NCI-H2171 treated with DMSO at 0.1 percent for 48 hours (cell line): ENCODE results near the gene BROX.
A peak's percentile ranks its signal among the peaks of the same experiment; 100 is the strongest.
"Not testable (repeated sequence)": the region's sequence is repeated elsewhere in the genome, so short reads cannot be mapped to it uniquely, and the experiment has no call there.

Experiments used
- DNase-seq: peaks from one replicate; lab custom pipeline; 2025; lab: John Stamatoyannopoulos, UW

BROX gene

GRCh38 chr1:222732216-222733159 is 20.1 kb downstream of the BROX start:
- no peak for DNase-seq

- no peak for DNase-seq
These were observed 22.4 kb downstream of the BROX start for GRCh38 chr1:222734740-222735139.

- no peak for DNase-seq
These were observed 24.1 kb downstream of the BROX start for GRCh38 chr1:222736470-222736869.

GRCh38 chr1:222736972-222737371 is 24.6 kb downstream of the BROX start, which contains the start of gene FAM177B:
TSS of gene FAM177B (plus strand) at chr1:222737202. CDS start at chr1:222746546, 9,344 bp downstream.
- DNase-seq: no peak

GRCh38 chr1:222739465-222739864 is 27.1 kb downstream of the BROX start:
- no peak for DNase-seq

- DNase-seq: no peak
These were observed 27.6 kb downstream of the BROX start for GRCh38 chr1:222739929-222740328.

GRCh38 chr1:222741630-222742457 is 29.5 kb downstream of the BROX start:
- DNase-seq: not testable (repeated sequence)

- DNase-seq: no peak
These were observed 37.6 kb downstream of the BROX start for GRCh38 chr1:222749927-222750326.

- DNase-seq: no peak
These were observed 38.3 kb downstream of the BROX start for GRCh38 chr1:222750651-222751050.

GRCh38 chr1:222751255-222751654 is 38.9 kb downstream of the BROX start:
- DNase-seq: no peak

- DNase-seq: no peak
These were observed 42.2 kb downstream of the BROX start for GRCh38 chr1:222754366-222755139.

GRCh38 chr1:222757646-222758268 is 45.4 kb downstream of the BROX start:
- no peak for DNase-seq

GRCh38 chr1:222759451-222760035 is 47.2 kb downstream of the BROX start:
- DNase-seq: no peak

- no peak for DNase-seq
These were observed 48.7 kb downstream of the BROX start for GRCh38 chr1:222761083-222761482.

- not testable (repeated sequence) for DNase-seq
These were observed 49.8 kb downstream of the BROX start for GRCh38 chr1:222762178-222762577.

GRCh38 chr1:222767152-222767571 is 54.8 kb downstream of the BROX start:
- no peak for DNase-seq

- DNase-seq: no peak
These were observed 56.2 kb downstream of the BROX start for GRCh38 chr1:222768592-222768991.

- no peak for DNase-seq
These were observed 56.8 kb downstream of the BROX start for GRCh38 chr1:222769181-222769580.

GRCh38 chr1:222769971-222770620 is 57.7 kb downstream of the BROX start:
- no peak for DNase-seq

- peak; percentile 86 for DNase-seq
These were observed 60.6 kb downstream of the BROX start for GRCh38 chr1:222772996-222773379.

- no peak for DNase-seq
These were observed 65.1 kb downstream of the BROX start for GRCh38 chr1:222777463-222777862.
